ENCODE data around the gene SRSF8.

SRSF8 gene

DNA sequence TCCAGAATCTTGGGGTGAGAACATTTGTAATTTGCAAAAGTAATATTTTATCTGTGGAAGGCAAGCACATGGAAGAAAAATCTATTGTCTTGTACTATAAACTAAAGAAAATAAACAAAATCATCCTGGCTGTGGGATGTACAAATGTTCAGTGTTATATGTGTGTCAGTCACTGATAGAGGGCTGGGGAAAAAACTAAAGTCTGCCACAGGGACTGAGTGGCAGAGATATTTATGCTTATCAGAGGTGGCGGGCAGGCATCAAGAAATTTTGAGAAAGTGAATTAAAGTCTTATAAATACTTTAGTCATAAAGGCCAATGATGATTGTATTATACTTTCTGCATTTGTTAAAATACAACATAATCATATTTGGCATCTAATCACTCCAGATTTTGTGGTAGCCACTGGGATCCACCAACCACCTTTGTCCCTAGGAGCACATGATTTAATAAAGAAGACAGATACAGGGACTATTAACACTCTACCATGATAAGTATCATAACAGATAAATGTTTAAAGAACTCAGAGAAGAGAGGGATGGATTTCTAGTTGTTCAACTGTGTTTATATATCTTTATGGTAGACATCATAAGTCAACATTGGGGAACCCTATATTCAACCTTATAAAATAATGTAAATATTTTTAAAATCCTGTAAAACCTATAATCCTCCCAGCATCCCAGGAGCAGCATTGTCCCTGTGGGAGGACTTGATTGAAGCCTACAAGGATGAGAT lies 20.3 kb downstream of the SRSF8 start:
- Histone ChIP-seq H3K36me3 (ENCODE audit: insufficient read depth) (no peaks in the 10 kb centered on the region), H3K4me2 (no peak overlapping the region), H3K27me3 (ENCODE audit: insufficient read depth, low read depth) (no peaks in the 10 kb centered on the region), H3K79me2 (ENCODE audit: insufficient read depth, low read depth) (no peaks in the 10 kb centered on the region), H4K20me1 (ENCODE audit: insufficient read depth) (no peaks in the 10 kb centered on the region), H3K27ac (no peak overlapping the region), H3K4me3 (IDR thresholded peaks at IDR 0.05; ENCODE audit: insufficient read depth, low read depth, low read length) (no peak overlapping the region), H3K9ac (no peak overlapping the region), H3K4me1 (ENCODE audit: low read depth, poor library complexity, severe bottlenecking) (peaks cover 12% of the 10 kb centered on the region), H2AFZ (ENCODE audit: low read depth) (no peak overlapping the region)
- TF ChIP-seq CTCF (conservative IDR thresholded peaks at IDR 0.05; ENCODE audit: low read depth, low read length): no peak

DNA sequence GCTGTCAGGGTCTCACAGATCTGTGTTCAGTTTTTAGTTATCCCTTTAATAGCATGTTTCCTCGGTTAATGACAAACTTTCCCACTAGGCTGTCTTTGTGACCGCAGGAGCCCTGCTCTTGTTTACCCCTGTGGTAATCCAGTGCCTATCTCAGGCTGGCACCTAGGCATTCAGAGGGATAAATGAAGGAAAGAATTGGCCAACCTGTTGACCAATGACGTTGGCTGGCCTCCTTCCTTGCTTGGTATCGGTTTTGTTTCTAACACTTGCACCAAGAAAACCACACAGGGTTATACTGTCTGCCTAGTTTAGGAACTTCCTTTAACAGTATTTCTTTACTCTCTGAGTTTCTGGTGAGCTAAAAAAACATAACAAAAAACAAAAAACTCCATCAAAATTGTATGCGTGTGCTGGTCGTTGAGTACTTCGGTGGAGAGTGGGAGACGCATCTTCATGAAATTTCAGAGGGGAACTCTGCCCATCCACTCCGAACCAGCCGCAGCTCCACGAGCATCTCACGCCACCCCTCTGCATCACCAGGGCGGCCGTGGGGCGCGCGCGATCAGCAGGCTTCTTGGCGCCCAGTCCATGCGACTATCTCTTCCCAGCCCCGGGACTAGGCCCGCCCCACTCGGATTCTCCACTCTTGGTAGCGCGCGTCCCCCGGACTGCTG lies 22.4 kb downstream of the SRSF8 start:
- Histone ChIP-seq H4K20me1 (ENCODE audit: insufficient read depth) (no peaks in the 10 kb centered on the region), H3K4me1 (ENCODE audit: low read depth, poor library complexity, severe bottlenecking) (peaks cover 25% of the 10 kb centered on the region), H3K4me2 (peak overlapping the region; percentile 59; the same call in 1 of the 2 replicates), H3K36me3 (ENCODE audit: insufficient read depth) (no peaks in the 10 kb centered on the region), H3K27me3 (ENCODE audit: insufficient read depth, low read depth) (no peaks in the 10 kb centered on the region), H3K79me2 (ENCODE audit: insufficient read depth, low read depth) (no peaks in the 10 kb centered on the region), H3K4me3 (IDR thresholded peaks at IDR 0.05; ENCODE audit: insufficient read depth, low read depth, low read length) (no peak overlapping the region), H3K9ac (peak overlapping the region; percentile 47; the same call in 1 of the 2 replicates), H2AFZ (ENCODE audit: low read depth) (peak overlapping the region; percentile 82), H3K27ac (peak overlapping the region; percentile 55)
- no peak for TF ChIP-seq CTCF (conservative IDR thresholded peaks at IDR 0.05; ENCODE audit: low read depth, low read length)

- Histone ChIP-seq H3K4me3 (IDR thresholded peaks at IDR 0.05; ENCODE audit: insufficient read depth, low read depth, low read length) (no peak within 1 kb of the TSS), H3K9ac (peak within 1 kb of the TSS; percentile 47; the same call in 1 of the 2 replicates), H3K27me3 (ENCODE audit: insufficient read depth, low read depth) (no peaks in the 10 kb centered on the region), H3K4me1 (ENCODE audit: low read depth, poor library complexity, severe bottlenecking) (peaks cover 25% of the 10 kb centered on the region), H4K20me1 (ENCODE audit: insufficient read depth) (no peaks in the 10 kb centered on the region), H3K4me2 (peak within 1 kb of the TSS; percentile 59), H3K79me2 (ENCODE audit: insufficient read depth, low read depth) (no peaks in the 10 kb centered on the region), H2AFZ (ENCODE audit: low read depth) (peak within 1 kb of the TSS; percentile 82), H3K36me3 (ENCODE audit: insufficient read depth) (no peaks in the 10 kb centered on the region), H3K27ac (peak within 1 kb of the TSS; percentile 55)
- no peak for TF ChIP-seq CTCF (conservative IDR thresholded peaks at IDR 0.05; ENCODE audit: low read depth, low read length)
Observed at GRCh38 chr11:95089620-95090542, 23.2 kb downstream of the SRSF8 start, which contains the start of gene ENDOD1. Gene ENDOD1, plus strand, starts transcription at chr11:95089846. Its CDS starts 82 bp downstream, at chr11:95089928.

GRCh38 chr11:95091663-95092180 lies 25.0 kb downstream of the SRSF8 start:
- H3K4me1 ChIP-seq (ENCODE audit: low read depth, poor library complexity, severe bottlenecking): peaks cover 35% of the 10 kb centered on the region
- H3K36me3 ChIP-seq (ENCODE audit: insufficient read depth): no peaks in the 10 kb centered on the region
- no peak overlapping the region for H3K9ac ChIP-seq
- no peaks in the 10 kb centered on the region for H3K79me2 ChIP-seq (ENCODE audit: insufficient read depth, low read depth)
- H3K4me2 ChIP-seq: no peak overlapping the region
- no peak overlapping the region for H3K4me3 ChIP-seq (IDR thresholded peaks at IDR 0.05; ENCODE audit: insufficient read depth, low read depth, low read length)
- H3K27me3 ChIP-seq (ENCODE audit: insufficient read depth, low read depth): no peaks in the 10 kb centered on the region
- no peak overlapping the region for H2AFZ ChIP-seq (ENCODE audit: low read depth)
- no peaks in the 10 kb centered on the region for H4K20me1 ChIP-seq (ENCODE audit: insufficient read depth)
- no peak for TF ChIP-seq CTCF (conservative IDR thresholded peaks at IDR 0.05; ENCODE audit: low read depth, low read length)
- no peak overlapping the region for H3K27ac ChIP-seq
